SH-SY5Y (cell line): Measurements from ENCODE around the gene SLC9A9.

Experiments
- GATA2 ChIP-seq: IDR thresholded peaks from 2 replicates; pipeline ENCODE4 v1.6.1; 2011; ENCODE audit warnings: mild to moderate bottlenecking, low read depth, low read length
- GATA3 ChIP-seq: IDR thresholded peaks from 2 replicates; pipeline ENCODE4 v1.6.1; 2011; ENCODE audit warnings: low read depth, mild to moderate bottlenecking, low read length, moderate library complexity

DNA sequence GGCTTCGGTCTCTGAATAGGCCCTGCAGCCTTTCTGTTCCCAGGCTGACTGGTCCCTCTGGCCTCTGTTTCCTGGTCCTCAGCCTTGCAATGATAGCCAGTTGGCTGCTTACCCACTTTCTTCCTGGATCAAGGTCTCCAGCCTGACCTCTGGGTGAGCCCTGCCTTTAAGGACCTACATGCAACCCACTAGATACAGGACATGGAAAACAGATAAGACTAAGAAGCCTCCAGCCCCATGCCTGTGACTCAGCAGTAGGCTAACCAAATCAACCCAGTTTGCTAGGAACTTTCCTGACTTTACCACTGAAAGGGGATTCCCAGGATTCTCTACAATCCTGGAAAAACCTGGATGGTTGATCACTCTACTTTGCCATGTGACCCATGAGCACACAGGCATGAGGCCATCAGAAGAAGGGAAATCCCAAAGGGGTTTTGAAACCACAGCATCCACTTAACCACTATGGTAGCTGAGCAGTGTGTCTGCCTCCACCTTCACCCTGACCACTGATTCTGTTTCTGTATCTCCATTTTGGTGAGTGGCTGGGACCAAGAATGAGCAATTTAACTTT, 540.6 kb downstream of the SLC9A9 start:
- TF ChIP-seq GATA3 (no peak), GATA2 (no peak)
